ENCODE data around the gene ZNF638.
"Not testable (repeated sequence)": the region's sequence is repeated elsewhere in the genome, so short reads cannot be mapped to it uniquely, and the experiment has no call there.

The ZNF638 gene

GRCh38 chr2:71306762-71307161 lies 24.8 kb upstream of the ZNF638 start:
- DNase-seq: no peak
- Histone ChIP-seq H3K9me3 (ENCODE audit: control insufficient read depth, low read length) (no peaks in the 10 kb centered on the region), H3K4me3 (ENCODE audit: insufficient read depth, low read depth, low read length, poor library complexity, severe bottlenecking) (no peak overlapping the region), H3K4me1 (ENCODE audit: control insufficient read depth, insufficient read depth, low read length, poor library complexity, severe bottlenecking) (no peaks in the 10 kb centered on the region), H3K36me3 (ENCODE audit: control insufficient read depth, insufficient read depth, low read length) (no peaks in the 10 kb centered on the region), H3K27me3 (replicated peaks; ENCODE audit: control insufficient read depth, insufficient read depth, low read length, poor library complexity, severe bottlenecking) (no peaks in the 10 kb centered on the region), H3K27ac (ENCODE audit: insufficient read depth, low read length, poor library complexity, severe bottlenecking) (no peak overlapping the region)

- Histone ChIP-seq H3K36me3 (ENCODE audit: control insufficient read depth, insufficient read depth, low read length) (no peaks in the 10 kb centered on the region), H3K27ac (ENCODE audit: insufficient read depth, low read length, poor library complexity, severe bottlenecking) (no peak overlapping the region), H3K9me3 (ENCODE audit: control insufficient read depth, low read length) (no peaks in the 10 kb centered on the region), H3K4me1 (ENCODE audit: control insufficient read depth, insufficient read depth, low read length, poor library complexity, severe bottlenecking) (no peaks in the 10 kb centered on the region), H3K4me3 (ENCODE audit: insufficient read depth, low read depth, low read length, poor library complexity, severe bottlenecking) (no peak overlapping the region), H3K27me3 (replicated peaks; ENCODE audit: control insufficient read depth, insufficient read depth, low read length, poor library complexity, severe bottlenecking) (no peaks in the 10 kb centered on the region)
- no peak for DNase-seq
These were observed 18.4 kb upstream of the ZNF638 start for GRCh38 chr2:71313016-71313766.

- H3K27me3 ChIP-seq (replicated peaks; ENCODE audit: control insufficient read depth, insufficient read depth, low read length, poor library complexity, severe bottlenecking): no peaks in the 10 kb centered on the region
- H3K9me3 ChIP-seq (ENCODE audit: control insufficient read depth, low read length): no peaks in the 10 kb centered on the region
- no peak overlapping the region for H3K27ac ChIP-seq (ENCODE audit: insufficient read depth, low read length, poor library complexity, severe bottlenecking)
These were observed 14.5 kb upstream of the ZNF638 start for GRCh38 chr2:71317060-71317459.

GRCh38 chr2:71317900-71318299 lies 13.7 kb upstream of the ZNF638 start:
- not testable (repeated sequence) for H3K27me3 ChIP-seq (replicated peaks; ENCODE audit: control insufficient read depth, insufficient read depth, low read length, poor library complexity, severe bottlenecking); DNase-seq; H3K4me1 ChIP-seq (ENCODE audit: control insufficient read depth, insufficient read depth, low read length, poor library complexity, severe bottlenecking); H3K4me3 ChIP-seq (ENCODE audit: insufficient read depth, low read depth, low read length, poor library complexity, severe bottlenecking); H3K9me3 ChIP-seq (ENCODE audit: control insufficient read depth, low read length); H3K36me3 ChIP-seq (ENCODE audit: control insufficient read depth, insufficient read depth, low read length); H3K27ac ChIP-seq (ENCODE audit: insufficient read depth, low read length, poor library complexity, severe bottlenecking)

More at GRCh38 chr2:71317060-71317459, 14.5 kb upstream of the ZNF638 start:
- H3K36me3 ChIP-seq (ENCODE audit: control insufficient read depth, insufficient read depth, low read length): no peaks in the 10 kb centered on the region
- no peak overlapping the region for H3K4me3 ChIP-seq (ENCODE audit: insufficient read depth, low read depth, low read length, poor library complexity, severe bottlenecking)
- DNase-seq: no peak
- H3K4me1 ChIP-seq (ENCODE audit: control insufficient read depth, insufficient read depth, low read length, poor library complexity, severe bottlenecking): no peaks in the 10 kb centered on the region

GRCh38 chr2:71323386-71323785 lies 8.2 kb upstream of the ZNF638 start:
- no peaks in the 10 kb centered on the region for H3K9me3 ChIP-seq (ENCODE audit: control insufficient read depth, low read length)
- peaks cover 5% of the 10 kb centered on the region for H3K27me3 ChIP-seq (replicated peaks; ENCODE audit: control insufficient read depth, insufficient read depth, low read length, poor library complexity, severe bottlenecking)
- no peaks in the 10 kb centered on the region for H3K36me3 ChIP-seq (ENCODE audit: control insufficient read depth, insufficient read depth, low read length)
- H3K27ac ChIP-seq (ENCODE audit: insufficient read depth, low read length, poor library complexity, severe bottlenecking): no peak overlapping the region
- H3K4me3 ChIP-seq (ENCODE audit: insufficient read depth, low read depth, low read length, poor library complexity, severe bottlenecking): no peak overlapping the region
- DNase-seq: no peak
- no peaks in the 10 kb centered on the region for H3K4me1 ChIP-seq (ENCODE audit: control insufficient read depth, insufficient read depth, low read length, poor library complexity, severe bottlenecking)

GRCh38 chr2:71326968-71327367 lies 4.6 kb upstream of the ZNF638 start:
- Histone ChIP-seq H3K4me1 (ENCODE audit: control insufficient read depth, insufficient read depth, low read length, poor library complexity, severe bottlenecking) (no peaks in the 10 kb centered on the region), H3K4me3 (ENCODE audit: insufficient read depth, low read depth, low read length, poor library complexity, severe bottlenecking) (no peak overlapping the region), H3K36me3 (ENCODE audit: control insufficient read depth, insufficient read depth, low read length) (no peaks in the 10 kb centered on the region), H3K27me3 (replicated peaks; ENCODE audit: control insufficient read depth, insufficient read depth, low read length, poor library complexity, severe bottlenecking) (peaks cover 5% of the 10 kb centered on the region), H3K9me3 (ENCODE audit: control insufficient read depth, low read length) (no peaks in the 10 kb centered on the region), H3K27ac (ENCODE audit: insufficient read depth, low read length, poor library complexity, severe bottlenecking) (no peak overlapping the region)
- DNase-seq: no peak

- Histone ChIP-seq H3K36me3 (ENCODE audit: control insufficient read depth, insufficient read depth, low read length) (no peaks in the 10 kb centered on the region), H3K27me3 (replicated peaks; ENCODE audit: control insufficient read depth, insufficient read depth, low read length, poor library complexity, severe bottlenecking) (peaks cover 5% of the 10 kb centered on the region), H3K9me3 (ENCODE audit: control insufficient read depth, low read length) (no peaks in the 10 kb centered on the region), H3K27ac (ENCODE audit: insufficient read depth, low read length, poor library complexity, severe bottlenecking) (no peak overlapping the region), H3K4me3 (ENCODE audit: insufficient read depth, low read depth, low read length, poor library complexity, severe bottlenecking) (no peak overlapping the region), H3K4me1 (ENCODE audit: control insufficient read depth, insufficient read depth, low read length, poor library complexity, severe bottlenecking) (no peaks in the 10 kb centered on the region)
- DNase-seq: no peak
These were observed 3.7 kb upstream of the ZNF638 start for GRCh38 chr2:71327916-71328315.

- no peaks in the 10 kb centered on the region for H3K36me3 ChIP-seq (ENCODE audit: control insufficient read depth, insufficient read depth, low read length)
- H3K9me3 ChIP-seq (ENCODE audit: control insufficient read depth, low read length): no peaks in the 10 kb centered on the region
- no peak for DNase-seq
- peaks cover 5% of the 10 kb centered on the region for H3K27me3 ChIP-seq (replicated peaks; ENCODE audit: control insufficient read depth, insufficient read depth, low read length, poor library complexity, severe bottlenecking)
- peaks cover 4% of the 10 kb centered on the region for H3K4me1 ChIP-seq (ENCODE audit: control insufficient read depth, insufficient read depth, low read length, poor library complexity, severe bottlenecking)
- H3K4me3 ChIP-seq (ENCODE audit: insufficient read depth, low read depth, low read length, poor library complexity, severe bottlenecking): no peak overlapping the region
- H3K27ac ChIP-seq (ENCODE audit: insufficient read depth, low read length, poor library complexity, severe bottlenecking): no peak overlapping the region
These were observed 1.4 kb upstream of the ZNF638 start for GRCh38 chr2:71330155-71330554.

GRCh38 chr2:71330585-71331330 lies 824 bp upstream of the ZNF638 start:
- peak overlapping the region; percentile 21 for H3K27ac ChIP-seq (ENCODE audit: insufficient read depth, low read length, poor library complexity, severe bottlenecking)
- peaks cover 4% of the 10 kb centered on the region for H3K4me1 ChIP-seq (ENCODE audit: control insufficient read depth, insufficient read depth, low read length, poor library complexity, severe bottlenecking)
- no peaks in the 10 kb centered on the region for H3K9me3 ChIP-seq (ENCODE audit: control insufficient read depth, low read length)
- H3K4me3 ChIP-seq (ENCODE audit: insufficient read depth, low read depth, low read length, poor library complexity, severe bottlenecking): peak overlapping the region; percentile 95
- peaks cover 5% of the 10 kb centered on the region for H3K27me3 ChIP-seq (replicated peaks; ENCODE audit: control insufficient read depth, insufficient read depth, low read length, poor library complexity, severe bottlenecking)
- no peaks in the 10 kb centered on the region for H3K36me3 ChIP-seq (ENCODE audit: control insufficient read depth, insufficient read depth, low read length)
- DNase-seq: no peak

- DNase-seq: not testable (repeated sequence)
These were observed 326 bp upstream of the ZNF638 start for GRCh38 chr2:71331331-71331580.

More at GRCh38 chr2:71331331-71331580, 326 bp upstream of the ZNF638 start:
- H3K4me3 ChIP-seq (ENCODE audit: insufficient read depth, low read depth, low read length, poor library complexity, severe bottlenecking): peak overlapping the region; percentile 95
- H3K27me3 ChIP-seq (replicated peaks; ENCODE audit: control insufficient read depth, insufficient read depth, low read length, poor library complexity, severe bottlenecking); H3K9me3 ChIP-seq (ENCODE audit: control insufficient read depth, low read length); H3K36me3 ChIP-seq (ENCODE audit: control insufficient read depth, insufficient read depth, low read length); H3K4me1 ChIP-seq (ENCODE audit: control insufficient read depth, insufficient read depth, low read length, poor library complexity, severe bottlenecking): not testable (repeated sequence)
- H3K27ac ChIP-seq (ENCODE audit: insufficient read depth, low read length, poor library complexity, severe bottlenecking): peak overlapping the region; percentile 21

Measured in effector memory CD4-positive, alpha-beta T cell (primary cell).